ENCODE measurements around the gene PM20D2.

The PM20D2 gene

DNA sequence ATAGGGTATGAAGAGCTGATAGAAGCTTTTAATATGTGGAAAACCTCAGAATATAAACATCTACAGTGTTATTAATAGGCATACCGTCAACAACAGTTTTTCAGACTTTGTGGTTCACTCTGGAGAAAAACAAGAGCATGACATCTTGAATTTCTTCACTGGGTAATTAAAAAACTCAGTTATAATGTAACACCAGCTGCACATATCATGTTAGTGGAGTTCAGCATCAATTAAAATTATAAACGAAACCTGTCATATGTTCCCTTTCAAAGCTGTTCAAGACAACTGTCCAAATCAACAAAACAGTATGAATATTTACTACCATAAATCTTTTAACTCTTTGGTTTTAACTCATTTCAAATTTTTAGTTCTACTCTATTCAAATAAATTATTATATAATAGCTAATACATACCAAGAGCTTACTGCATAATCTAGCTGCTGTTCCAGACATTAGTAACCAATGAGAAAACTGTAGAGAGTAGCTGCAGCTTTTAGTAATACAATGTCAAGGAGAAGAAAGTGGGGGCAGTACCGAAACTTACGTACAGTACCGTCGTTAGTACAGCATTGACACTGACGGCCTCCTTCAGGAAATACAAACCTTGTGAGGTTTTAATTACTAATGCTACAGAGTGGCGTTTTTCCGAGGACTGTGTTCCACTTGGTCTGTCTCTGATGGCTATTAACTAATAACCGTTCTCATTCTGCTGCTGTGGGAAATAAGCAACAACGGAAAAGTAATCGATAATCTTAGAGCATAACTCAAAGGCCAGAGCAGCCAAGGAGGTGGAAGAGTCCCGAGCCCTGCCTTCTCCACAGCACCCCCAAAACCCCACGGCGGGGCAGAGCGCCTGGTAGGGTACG lies 532 bp upstream of the PM20D2 start:
- DNase-seq (ENCODE audit: low spot score): peak; percentile 73

DNA sequence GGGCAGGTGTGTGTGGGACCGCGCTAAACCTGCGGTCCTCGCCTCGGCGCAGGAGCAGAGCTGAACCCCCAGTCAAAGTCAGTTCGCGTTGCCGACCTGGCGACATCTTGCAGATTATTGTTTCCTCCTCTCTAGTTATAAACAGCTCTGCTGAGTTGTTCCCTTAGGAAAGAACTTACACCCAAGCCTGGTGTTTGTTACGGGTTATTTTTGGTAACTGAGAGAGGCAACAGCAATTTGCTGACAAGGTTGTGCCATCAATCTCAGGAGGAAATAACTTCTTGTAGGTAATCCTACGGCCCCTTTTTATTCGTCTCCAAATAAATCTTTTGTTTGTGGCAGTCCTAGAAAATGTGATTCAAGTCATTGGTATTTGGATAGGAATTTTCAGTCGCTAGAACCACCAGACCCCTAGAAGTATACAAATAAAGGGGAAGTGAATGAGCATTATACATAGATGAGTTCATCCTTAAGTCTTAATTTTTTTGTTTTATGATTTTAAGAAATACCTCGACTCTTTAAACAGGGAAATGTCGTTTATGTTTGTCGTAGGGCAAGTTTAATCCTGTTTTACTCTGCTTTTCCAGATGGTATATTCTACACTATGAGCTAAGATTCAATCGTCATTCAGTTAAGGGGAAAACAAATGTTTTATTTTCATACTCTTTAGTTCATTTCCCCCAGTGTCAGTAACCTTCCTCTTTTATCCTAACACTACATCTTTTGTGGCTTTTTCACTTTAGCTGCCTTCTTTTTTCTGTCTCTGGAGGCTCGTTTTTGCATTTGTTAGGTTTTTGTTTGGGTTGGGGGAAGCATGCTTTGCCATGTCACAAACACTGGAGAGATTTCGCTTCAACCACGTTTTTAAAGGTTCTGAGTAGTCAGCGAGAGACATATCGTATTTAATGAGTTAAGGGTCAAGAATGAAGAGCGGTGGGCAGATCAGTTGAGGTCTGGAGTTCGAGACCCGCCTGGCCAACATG lies 1.2 kb downstream of the PM20D2 start:
- DNase-seq (ENCODE audit: low spot score): peak; percentile 81

DNA sequence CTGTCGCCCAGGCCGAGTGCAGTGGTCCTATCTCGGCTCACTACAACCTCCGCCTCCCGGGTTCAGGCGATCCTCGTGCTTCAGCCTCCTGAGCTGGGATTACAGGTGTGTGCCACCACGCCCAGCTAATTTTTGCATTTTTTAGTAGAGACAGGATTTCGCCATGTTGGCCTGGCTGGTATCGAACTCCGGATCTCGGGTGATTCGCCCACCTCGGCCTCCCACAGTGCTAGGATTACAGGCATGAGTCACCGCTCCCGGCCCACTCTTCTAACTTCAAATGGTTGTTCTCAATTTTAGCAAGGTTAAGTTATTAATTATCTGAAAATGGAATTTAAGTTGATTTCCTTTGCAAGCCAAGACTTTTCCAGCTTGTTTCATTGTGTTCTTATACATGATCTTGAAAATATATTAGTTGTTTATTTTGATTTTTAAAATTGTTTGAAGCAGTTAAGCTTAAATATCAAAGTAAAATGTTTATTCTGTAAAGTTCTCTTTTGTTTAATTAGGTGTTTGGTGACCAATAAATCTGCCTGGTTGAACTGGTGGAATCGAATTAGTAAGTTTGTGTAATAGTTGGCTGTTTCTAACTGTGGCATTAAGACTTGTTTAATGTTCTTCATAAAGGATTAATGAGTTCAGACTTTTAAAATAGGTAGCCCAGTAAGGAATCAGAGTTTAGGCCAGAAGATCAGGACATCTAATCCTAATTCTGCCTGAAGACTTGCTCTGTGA lies 2.3 kb downstream of the PM20D2 start:
- DNase-seq (ENCODE audit: low spot score): peak; percentile 57

DNA sequence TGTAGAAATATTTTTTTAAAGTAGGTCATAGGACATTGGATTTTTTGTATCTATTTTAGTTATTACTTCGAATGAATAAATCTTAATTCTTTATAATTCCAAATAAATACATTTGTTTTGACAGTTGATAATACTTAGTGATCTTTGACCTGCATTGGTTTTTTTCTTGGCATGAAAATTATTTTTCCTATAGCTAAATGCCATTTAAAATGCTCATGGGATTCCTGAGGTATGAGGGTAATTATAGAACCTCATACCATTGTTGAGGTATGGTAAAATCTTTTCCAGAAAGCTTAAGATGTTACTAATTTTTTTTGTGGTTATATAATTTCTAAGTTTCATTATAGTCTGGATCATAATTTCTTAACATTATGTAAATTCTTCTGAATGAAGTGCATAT lies 8.3 kb downstream of the PM20D2 start:
- DNase-seq (ENCODE audit: low spot score): no peak

DNA sequence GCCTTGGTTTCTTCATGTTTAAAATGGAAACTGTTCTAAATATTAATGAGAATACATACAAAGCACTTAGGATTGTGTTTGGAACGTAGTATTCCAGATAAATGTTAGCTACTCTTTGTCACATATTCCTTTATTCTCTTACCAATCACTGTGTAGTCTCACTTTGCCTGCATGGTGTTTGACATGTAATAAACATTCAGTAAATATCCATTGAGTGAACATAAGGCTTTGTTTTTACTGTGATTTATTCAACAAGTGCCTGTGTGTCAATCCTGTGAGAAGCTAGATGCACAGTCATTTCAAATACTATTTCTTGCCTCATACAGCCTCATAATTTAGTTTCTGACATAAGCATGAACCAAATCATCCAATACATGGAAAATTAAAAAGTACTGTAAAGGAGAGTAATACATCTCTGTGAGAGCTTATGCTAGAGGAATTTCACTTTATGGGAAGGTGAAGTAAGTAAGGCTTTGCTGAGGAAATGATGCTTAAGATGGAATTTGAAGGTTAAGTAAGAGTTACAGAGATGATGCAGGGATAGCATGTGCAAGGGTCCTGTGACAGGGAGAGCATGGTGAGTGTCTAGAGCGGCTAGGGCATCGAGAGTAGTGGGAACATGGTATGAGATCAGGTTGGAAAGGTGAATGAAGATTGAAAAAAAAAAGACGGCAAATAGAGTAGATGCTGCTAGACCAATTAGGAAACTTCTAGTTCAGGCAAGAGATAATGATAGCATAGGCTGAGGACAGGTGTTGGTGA lies 14.7 kb downstream of the PM20D2 start:
- no peak for DNase-seq (ENCODE audit: low spot score)

DNA sequence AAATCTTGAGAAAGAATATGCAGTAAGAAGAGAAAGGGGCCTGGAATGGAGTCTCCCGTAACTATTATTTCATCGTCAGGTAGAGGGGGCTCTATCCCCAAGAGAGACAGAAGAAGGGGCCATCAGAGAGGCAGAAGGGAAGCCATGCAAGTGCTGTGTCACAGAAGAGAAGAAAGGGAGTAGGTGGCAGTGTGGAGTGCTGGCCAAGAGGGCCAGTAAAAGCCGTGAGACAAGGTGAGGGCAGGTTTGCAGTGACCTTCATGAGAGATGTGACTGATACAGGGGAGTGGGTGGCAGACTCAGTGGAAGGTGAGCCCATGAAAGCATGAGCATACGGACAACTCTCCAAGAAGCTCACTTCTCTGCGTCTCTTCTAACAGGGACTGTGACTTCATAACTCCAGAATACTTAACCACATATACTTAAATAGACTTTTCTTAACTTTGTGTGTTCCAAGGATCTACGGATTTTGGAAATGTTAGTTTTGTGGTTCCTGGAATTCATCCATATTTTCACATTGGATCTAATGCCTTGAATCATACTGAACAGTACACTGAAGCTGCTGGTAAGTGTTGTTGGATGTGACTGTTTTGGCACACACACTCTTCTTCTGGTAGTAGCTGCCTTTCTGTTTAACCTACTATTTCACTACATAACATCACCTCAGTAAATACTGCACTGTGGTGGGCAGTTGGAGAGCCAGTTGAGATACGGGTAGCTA lies 15.6 kb downstream of the PM20D2 start:
- no peak for DNase-seq (ENCODE audit: low spot score)

DNA sequence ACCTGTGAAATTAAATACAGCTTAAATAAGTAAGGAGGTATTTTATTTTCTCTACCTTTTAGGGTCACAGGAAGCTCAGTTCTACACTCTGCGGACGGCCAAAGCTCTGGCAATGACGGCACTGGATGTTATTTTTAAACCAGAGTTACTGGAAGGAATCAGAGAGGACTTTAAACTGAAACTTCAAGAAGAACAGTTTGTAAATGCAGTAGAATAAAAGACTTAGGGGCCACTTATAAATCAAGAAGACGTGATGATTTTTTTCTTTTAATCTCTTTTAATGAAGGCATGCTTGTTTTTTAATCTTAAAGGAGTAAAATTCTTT lies 16.2 kb downstream of the PM20D2 start:
- DNase-seq (ENCODE audit: low spot score): no peak

DNA sequence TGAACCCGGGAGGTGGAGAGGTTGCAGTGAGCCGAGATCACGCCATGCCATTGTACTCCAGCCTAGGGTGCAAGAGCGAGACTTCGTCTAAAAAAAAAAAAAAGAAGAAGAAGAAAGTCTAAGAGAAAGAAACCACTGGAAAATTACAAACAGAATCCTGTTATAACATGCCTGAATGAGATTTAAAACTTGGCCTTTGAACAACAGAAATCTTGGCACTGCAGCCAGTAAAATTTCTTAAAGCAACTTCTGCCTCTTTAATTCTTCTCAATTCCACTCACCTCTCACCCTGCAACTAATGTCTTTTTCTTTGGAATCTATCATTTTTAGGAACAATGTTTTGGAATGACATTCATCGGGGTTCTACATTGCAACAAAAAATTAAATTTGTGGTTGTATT lies 26.3 kb downstream of the PM20D2 start:
- no peak for DNase-seq (ENCODE audit: low spot score)

DNA sequence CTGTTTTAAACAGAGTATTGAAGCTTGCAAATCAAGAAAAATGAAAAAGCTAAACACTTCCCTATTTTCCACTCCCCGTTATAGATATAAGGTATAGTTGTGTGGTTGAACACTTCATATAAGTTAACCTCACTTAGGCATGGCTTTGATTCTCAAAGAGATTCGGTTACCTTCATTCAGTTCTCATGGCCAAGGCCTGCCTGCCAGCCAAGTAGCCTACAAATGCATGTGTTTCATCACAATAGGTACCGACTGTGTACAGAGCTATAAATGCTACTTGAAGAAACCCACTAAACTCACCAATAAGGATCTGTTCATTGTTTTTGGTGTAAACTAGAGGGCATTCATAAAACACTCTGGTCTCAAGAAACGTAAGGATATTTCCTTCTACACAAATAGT lies 27.8 kb downstream of the PM20D2 start:
- DNase-seq (ENCODE audit: low spot score): no peak

DNA sequence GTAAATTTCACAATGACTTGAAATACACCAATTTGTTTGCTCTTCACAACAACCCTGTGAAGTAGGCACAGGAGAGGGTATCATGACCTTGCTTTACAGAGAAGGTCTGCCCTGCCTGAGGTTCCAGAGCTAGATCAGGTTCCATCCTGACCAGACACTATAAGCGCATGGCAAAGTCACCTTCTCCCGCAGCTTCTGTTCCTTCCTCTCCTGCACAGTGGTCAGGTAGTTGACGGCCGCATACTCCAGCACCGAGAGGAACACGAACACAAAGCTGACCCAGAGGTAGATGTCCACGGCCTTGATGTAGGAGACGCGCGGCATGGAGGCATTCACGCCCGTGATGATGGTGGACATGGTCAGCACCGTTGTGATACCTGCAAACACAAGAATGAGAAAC lies 34.3 kb downstream of the PM20D2 start:
- DNase-seq (ENCODE audit: low spot score): no peak

DNA sequence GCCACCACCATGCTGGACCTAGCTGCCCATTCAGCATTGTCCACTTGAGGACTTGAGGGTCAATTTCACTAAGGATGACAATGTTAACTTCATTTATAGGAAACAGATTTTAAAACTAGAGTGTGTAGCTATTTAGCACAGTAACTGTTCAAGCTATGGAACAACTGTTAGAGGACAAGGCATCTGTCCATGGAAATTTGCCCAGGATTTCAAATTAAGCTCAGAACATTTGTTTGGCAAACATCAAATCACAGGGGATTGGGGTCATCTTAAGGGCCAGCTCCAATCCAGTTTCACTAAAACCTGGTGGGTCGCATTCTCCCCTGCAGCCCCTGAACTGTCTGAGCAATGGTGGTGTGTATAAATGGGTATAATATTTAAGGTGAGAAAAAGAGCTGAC lies 35.1 kb downstream of the PM20D2 start:
- no peak for DNase-seq (ENCODE audit: low spot score)

DNA sequence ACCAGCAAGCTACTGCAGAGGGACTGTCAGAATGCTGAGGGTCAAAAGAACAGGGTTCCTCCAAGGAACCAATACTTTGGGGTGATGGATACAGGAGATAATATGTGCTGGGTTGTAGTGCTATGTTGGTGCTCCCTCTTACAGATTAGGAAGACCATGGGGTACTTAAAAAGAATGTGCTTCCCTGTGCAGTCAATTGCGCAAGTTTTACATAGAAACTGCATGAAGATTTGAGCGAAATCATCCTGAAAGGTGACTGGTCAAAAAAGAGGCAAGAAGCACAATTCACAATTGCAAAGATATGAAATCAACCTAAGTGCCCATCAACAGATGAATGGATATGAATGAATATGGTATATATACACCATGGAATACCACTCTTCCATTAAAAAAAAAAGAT lies 37.4 kb downstream of the PM20D2 start:
- no peak for DNase-seq (ENCODE audit: low spot score)

DNA sequence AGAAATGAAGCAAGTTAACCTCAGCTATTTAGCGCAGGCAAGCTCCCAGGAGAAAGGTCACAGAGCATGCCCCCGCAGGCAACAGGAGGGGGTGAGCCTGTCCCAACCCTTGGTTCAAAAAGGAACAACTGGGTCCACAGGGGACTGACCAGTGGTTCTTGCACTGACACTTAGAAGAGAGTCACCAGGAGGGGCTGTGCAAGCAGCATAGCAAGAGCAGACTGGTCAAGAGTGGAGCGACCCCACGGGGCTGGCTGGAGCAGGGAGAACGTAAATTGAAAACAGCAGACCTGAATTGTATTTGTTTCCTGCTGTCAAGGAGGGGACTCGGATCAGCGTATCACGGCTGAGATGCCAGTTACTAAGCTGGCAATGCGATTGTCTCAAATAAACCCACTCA lies 38.5 kb downstream of the PM20D2 start:
- no peak for DNase-seq (ENCODE audit: low spot score)

DNA sequence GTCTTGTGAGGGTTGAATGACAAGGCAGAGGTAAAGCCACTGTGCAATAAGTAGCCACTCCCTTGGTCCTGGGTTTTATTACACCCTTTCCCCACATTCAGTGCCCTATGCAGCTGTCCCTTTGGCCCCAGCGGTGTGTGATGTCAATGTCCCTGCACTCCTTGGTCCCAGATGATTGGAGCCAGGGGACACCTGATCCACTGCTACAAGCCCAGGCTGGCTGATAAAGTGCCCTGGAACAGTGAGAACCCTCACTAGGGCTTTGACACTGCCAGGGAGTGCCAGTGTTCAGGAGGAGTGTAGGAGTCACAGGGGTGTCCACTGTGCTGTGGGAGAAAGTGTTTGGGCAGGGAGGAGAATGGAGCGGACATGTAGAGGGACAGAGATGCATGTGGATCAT lies 40.9 kb downstream of the PM20D2 start:
- DNase-seq (ENCODE audit: low spot score): no peak

DNA sequence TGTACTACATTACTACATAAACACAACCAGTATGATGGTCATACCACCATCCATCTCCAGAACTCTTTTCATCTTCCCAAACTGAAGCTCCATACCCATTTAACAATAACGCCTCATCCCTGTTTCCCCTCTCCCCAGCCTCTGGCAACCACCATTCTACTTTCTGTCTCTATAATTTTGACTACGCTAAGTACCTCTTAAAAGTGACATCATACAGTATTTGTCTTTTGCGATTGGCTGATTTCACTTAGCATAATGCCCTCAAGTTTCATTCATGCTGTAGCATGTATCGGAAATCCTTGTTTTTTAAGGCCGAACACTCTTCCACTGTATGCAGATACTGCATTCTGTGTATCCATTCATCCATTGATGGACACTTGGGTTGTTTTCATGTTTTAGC lies 41.6 kb downstream of the PM20D2 start:
- no peak for DNase-seq (ENCODE audit: low spot score)

DNA sequence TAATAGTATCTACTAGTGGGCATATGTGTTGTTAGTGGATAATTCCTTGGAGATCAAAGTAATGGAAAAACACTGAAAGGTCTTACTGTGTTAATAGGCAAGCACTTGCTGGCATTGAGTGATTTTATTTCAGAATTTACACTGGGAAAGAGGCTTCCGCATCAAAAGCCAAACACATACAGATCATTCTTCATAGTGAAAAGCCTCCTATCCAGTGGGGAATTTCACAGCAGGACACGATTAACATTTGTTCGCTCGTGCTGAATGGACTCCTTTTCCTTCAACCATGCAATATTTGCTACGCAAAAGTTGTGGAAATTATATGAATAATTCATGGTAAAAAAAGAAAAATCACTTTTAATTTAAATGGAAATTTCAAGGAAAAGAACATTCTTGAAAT lies 44.9 kb downstream of the PM20D2 start:
- no peak for DNase-seq (ENCODE audit: low spot score)

DNA sequence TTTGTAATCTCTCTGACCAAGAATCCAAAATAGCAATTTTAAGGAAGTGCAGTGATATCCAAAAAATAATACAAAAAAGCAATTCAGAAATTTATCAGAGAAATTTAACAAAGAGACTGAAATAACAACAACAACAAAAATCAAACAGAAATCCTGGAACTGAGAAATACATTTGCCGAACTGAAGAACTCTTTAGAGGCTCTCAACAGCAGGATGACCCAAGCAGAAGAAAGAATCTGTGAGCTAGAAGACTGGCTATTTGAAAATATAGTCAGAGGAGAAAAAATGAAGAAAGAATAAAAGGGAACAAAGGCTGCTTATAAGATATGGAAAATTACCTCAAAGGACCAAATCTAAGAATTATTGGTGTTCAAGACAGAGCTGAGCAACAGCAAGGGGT lies 48.7 kb downstream of the PM20D2 start:
- no peak for DNase-seq (ENCODE audit: low spot score)

DNA sequence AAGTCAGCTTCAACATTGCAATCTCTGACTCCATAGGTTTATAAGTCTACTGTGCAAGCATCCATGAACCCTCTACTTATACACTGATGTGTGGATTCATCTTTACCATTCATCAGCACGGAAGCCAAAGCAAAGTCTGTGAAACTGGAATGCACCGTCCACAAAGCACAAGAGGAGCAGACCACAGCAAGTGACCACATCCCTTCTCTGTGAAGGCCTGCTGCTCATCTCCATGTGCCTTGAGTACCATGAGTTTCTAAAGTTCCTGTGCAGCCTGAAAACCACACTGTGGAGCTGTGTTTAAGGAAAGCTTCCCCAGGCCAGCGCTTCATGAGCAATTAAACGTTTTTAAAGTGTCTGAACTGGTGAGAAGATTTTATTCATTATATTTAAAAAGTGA lies 51.3 kb downstream of the PM20D2 start:
- DNase-seq (ENCODE audit: low spot score): no peak

DNA sequence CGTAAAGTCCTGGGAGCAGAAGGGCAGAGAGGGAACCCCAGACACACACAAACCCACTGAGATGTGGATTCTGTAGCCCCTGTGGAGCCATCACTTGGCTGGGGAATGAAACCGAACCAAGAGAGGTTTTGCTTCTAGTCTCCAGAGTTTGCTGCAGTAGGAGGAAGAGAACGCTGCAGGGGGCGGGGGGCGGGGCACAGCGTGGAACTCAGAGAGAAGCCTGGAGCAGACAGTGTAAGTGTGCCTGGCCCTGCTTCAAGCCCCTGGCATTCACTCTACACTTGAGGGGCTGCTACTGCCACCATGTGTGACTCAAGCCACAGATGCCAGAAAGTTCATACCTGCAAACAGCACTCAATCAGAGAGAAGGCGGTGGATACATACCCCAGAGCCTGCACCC lies 52.4 kb downstream of the PM20D2 start:
- DNase-seq (ENCODE audit: low spot score): no peak

DNA sequence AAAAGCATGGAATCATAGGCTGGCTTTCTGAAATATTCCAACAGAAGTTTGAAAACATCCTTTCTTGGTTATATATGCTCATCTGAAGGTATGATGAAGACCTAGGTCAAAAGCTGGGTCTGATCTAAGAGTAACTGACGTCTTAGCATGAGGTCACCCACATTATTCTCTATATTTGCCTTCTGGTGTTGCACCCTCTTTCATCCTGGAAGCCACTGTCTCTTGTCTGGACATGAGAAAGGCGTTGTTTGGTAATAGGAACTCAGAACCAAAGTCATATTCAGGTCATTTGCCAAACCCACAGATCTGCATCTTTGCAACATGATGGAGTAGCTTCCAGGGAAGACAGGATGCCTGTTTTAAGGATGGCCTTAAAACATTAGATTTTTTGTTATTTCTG lies 53.7 kb downstream of the PM20D2 start:
- no peak for DNase-seq (ENCODE audit: low spot score)

DNA sequence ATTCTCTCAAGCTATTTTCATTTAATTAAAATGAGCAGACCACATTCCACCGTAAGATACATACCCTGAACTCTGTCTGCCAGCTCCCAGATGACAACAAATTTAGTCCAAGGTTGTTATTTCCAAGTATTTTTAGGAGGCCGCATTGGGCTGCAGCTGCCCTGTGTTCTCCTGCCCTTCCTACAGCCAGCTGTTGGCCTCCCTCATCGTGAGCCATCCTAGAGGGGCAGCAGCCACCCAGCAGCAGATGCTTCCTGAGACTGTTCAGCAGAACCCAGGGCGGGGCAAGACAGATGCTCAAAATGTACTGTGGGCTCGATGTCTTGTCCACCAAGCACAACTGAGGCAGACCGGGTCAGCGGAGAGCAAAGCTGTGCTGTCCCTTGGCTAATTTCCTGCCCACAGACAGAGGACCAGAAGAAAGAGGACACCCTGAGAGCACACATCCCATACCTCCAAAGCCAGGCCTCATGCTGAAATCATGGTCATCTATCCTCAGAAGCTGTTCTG lies 54.9 kb downstream of the PM20D2 start:
- DNase-seq (ENCODE audit: low spot score): no peak
